ENCODE data around the gene ATP2A2.
"Not testable (repeated sequence)": the region's sequence is repeated elsewhere in the genome, so short reads cannot be mapped to it uniquely, and the experiment has no call there.

The ATP2A2 gene

GRCh38 chr12:110369992-110370391, 88.9 kb downstream of the ATP2A2 start:
- no peak for DNase-seq (ENCODE audit: low spot score)

- no peak for DNase-seq (ENCODE audit: low spot score)
Observed at GRCh38 chr12:110370732-110371231, 89.7 kb downstream of the ATP2A2 start.

GRCh38 chr12:110371408-110372055, 90.5 kb downstream of the ATP2A2 start:
- no peak for DNase-seq (ENCODE audit: low spot score)

- DNase-seq (ENCODE audit: low spot score): no peak
Observed at GRCh38 chr12:110372056-110372425, 91.0 kb downstream of the ATP2A2 start.

- no peak for DNase-seq (ENCODE audit: low spot score)
Observed at GRCh38 chr12:110373025-110373424, 92.0 kb downstream of the ATP2A2 start.

GRCh38 chr12:110373425-110373824, 92.4 kb downstream of the ATP2A2 start:
- DNase-seq (ENCODE audit: low spot score): no peak

GRCh38 chr12:110373962-110374611, 93.0 kb downstream of the ATP2A2 start:
- DNase-seq (ENCODE audit: low spot score): no peak

GRCh38 chr12:110378131-110378790, 97.2 kb downstream of the ATP2A2 start:
- DNase-seq (ENCODE audit: low spot score): not testable (repeated sequence)

GRCh38 chr12:110379197-110379596, 98.2 kb downstream of the ATP2A2 start:
- no peak for DNase-seq (ENCODE audit: low spot score)

- DNase-seq (ENCODE audit: low spot score): no peak
Observed at GRCh38 chr12:110379631-110380030, 98.6 kb downstream of the ATP2A2 start.

- DNase-seq (ENCODE audit: low spot score): no peak
Observed at GRCh38 chr12:110382683-110383082, 101.6 kb downstream of the ATP2A2 start.
